Endothelial cell of umbilical vein (primary cell): Measurements from ENCODE around the gene ITIH4. TPM values are rescaled to one million over a fixed set of nuclear protein-coding genes. Genes with fewer than 3 reads are reported as not detected.

Source experiments
- BruUV-seq: library from RNA; stranded (reverse); fragments of 400-500 nt; replicated peaks from 2 replicates; lab custom pipeline; 2021; lab: Mats Ljungman, UMichigan
- CTCF ChIA-PET: fragments of 300-600, 350-600 bp; sonication (Branson Sonifier 250); formaldehyde crosslinking; loops from one replicate; lab custom pipeline; 2021; ENCODE audit warnings: antibody characterized with exemption, inconsistent platforms; lab: Charles Lee
- POLR2A ChIA-PET: fragments of 300-600, 350-600 bp; sonication (Branson Sonifier 250); formaldehyde crosslinking; loops from one replicate; lab custom pipeline; 2021; ENCODE audit warnings: antibody characterized with exemption, inconsistent platforms; lab: Charles Lee
- DNase-seq: peaks from one replicate; pipeline ENCODE4 v3.0.0-alpha.2; 2011; ENCODE audit warnings: low read depth, low spot score
- FAIRE-seq: peaks from 2 replicates; lab custom pipeline; 2011; peaks lifted over from hg19 to GRCh38; lab: Jason Lieb, UNC
- H2AFZ ChIP-seq: 2 replicates; pipeline ENCODE4 v1.6.0; 2012; ENCODE audit warnings: low read depth, low read length, control low read depth, inconsistent platforms
- H3K27ac ChIP-seq: 2 replicates; pipeline ENCODE4 v1.5.1; 2011; ENCODE audit warnings: low read depth, mild to moderate bottlenecking, control low read depth, low read length, moderate library complexity; ENCODE audit not compliant: insufficient read depth
- H3K27me3 ChIP-seq, 2 experiments: 2 replicates each; pipeline versions ENCODE4 v1.6.0 to v1.6.1; 2011; ENCODE audit warnings: low read length in 2 of 2, mixed read lengths in 1 of 2; ENCODE audit not compliant: control insufficient read depth in 2 of 2, insufficient read depth in 2 of 2
- H3K36me3 ChIP-seq, 2 experiments: 2 replicates in 1 of 2; 3 replicates in 1 of 2; pipeline ENCODE4 v1.5.1; 2011; ENCODE audit warnings: low read length in 2 of 2, mild to moderate bottlenecking in 1 of 2, moderate library complexity in 1 of 2; ENCODE audit not compliant: control insufficient read depth in 2 of 2, insufficient read depth in 2 of 2; ENCODE audit errors: extremely low read depth in 1 of 2
- H3K4me1 ChIP-seq: 3 replicates; pipeline ENCODE4 v1.5.1; 2011; ENCODE audit warnings: mild to moderate bottlenecking, low read length; ENCODE audit not compliant: control insufficient read depth, insufficient read depth; ENCODE audit errors: extremely low read depth
- H3K4me2 ChIP-seq: 2 replicates; pipeline ENCODE4 v1.6.1; 2011; ENCODE audit warnings: low read length, control low read depth, mixed read lengths; ENCODE audit not compliant: insufficient read depth
- H3K4me3 ChIP-seq, 3 experiments: fragments of 200-600 bp in 1 of 3; sonication (generic), shearing (Covaris generic) in 1 of 3; replicated peaks in 1 of 3; 2 replicates each; pipeline ENCODE4 v1.5.1; 2011 to 2016; ENCODE audit warnings: control low read depth in 3 of 3, low read length in 3 of 3, mild to moderate bottlenecking in 2 of 3, inconsistent platforms in 1 of 3, low read depth in 1 of 3, moderate library complexity in 1 of 3; ENCODE audit not compliant: insufficient read depth in 1 of 3
- H3K79me2 ChIP-seq: 2 replicates; pipeline ENCODE4 v1.6.0; 2012; ENCODE audit warnings: low read length, inconsistent platforms; ENCODE audit not compliant: control insufficient read depth, insufficient read depth
- H3K9ac ChIP-seq: replicated peaks from 2 replicates; pipeline ENCODE3; 2011; ENCODE audit warnings: low read length, control low read depth; ENCODE audit not compliant: insufficient read depth; ENCODE audit errors: extremely low read depth
- H3K9me1 ChIP-seq: replicated peaks from 3 replicates; pipeline ENCODE4 v1.6.0; 2011; ENCODE audit warnings: mild to moderate bottlenecking, low read length; ENCODE audit not compliant: control insufficient read depth, insufficient read depth; ENCODE audit errors: extremely low read depth
- H3K9me3 ChIP-seq: replicated peaks from 2 replicates; pipeline ENCODE4 v1.5.1; 2012; ENCODE audit warnings: low read length, inconsistent platforms; ENCODE audit not compliant: control insufficient read depth, insufficient read depth
- H4K20me1 ChIP-seq: replicated peaks from 2 replicates; pipeline ENCODE3; 2011; ENCODE audit warnings: mild to moderate bottlenecking, low read length; ENCODE audit not compliant: control insufficient read depth, insufficient read depth; ENCODE audit errors: extremely low read depth
- CTCF ChIP-seq, 2 donors: IDR thresholded peaks; 1 replicate in 1 of 2; 2 replicates in 1 of 2; pipeline ENCODE4 v1.5.1; 2011; ENCODE audit warnings: low read length in 2 of 2, mild to moderate bottlenecking in 2 of 2, moderate library complexity in 2 of 2, control low read depth in 1 of 2, inconsistent platforms in 1 of 2, low read depth in 1 of 2; ENCODE audit not compliant: insufficient read depth in 1 of 2; ENCODE audit errors: extremely low read depth in 1 of 2
- EZH2 ChIP-seq: IDR thresholded peaks from 2 replicates; pipeline ENCODE4 v1.6.1; 2012; ENCODE audit warnings: borderline replicate concordance, low read depth, mild to moderate bottlenecking, moderate library complexity, low read length, inconsistent platforms; ENCODE audit not compliant: severe bottlenecking
- FOS ChIP-seq: IDR thresholded peaks from 2 replicates; pipeline ENCODE4 v1.6.1; 2011; ENCODE audit warnings: mild to moderate bottlenecking, low read length, moderate library complexity, borderline replicate concordance; ENCODE audit not compliant: insufficient read depth
- GATA2 ChIP-seq: IDR thresholded peaks from 2 replicates; pipeline ENCODE4 v1.7.0; 2011; ENCODE audit warnings: low read depth, mild to moderate bottlenecking, moderate library complexity, mixed read lengths, low read length; ENCODE audit not compliant: insufficient read length, insufficient read depth
- JUN ChIP-seq: IDR thresholded peaks from 2 replicates; pipeline ENCODE4 v1.6.1; 2011; ENCODE audit warnings: borderline replicate concordance, low read depth; ENCODE audit not compliant: insufficient read length, insufficient read depth
- MAX ChIP-seq: IDR thresholded peaks from 2 replicates; pipeline ENCODE4 v1.6.1; 2011; ENCODE audit not compliant: insufficient read depth, insufficient read length
- MYC ChIP-seq: IDR thresholded peaks from one replicate; pipeline ENCODE4 v1.6.1; 2011; ENCODE audit warnings: mild to moderate bottlenecking, low read depth, low read length
- POLR2A ChIP-seq: IDR thresholded peaks from 2 replicates; pipeline ENCODE4 v1.6.1; 2012; ENCODE audit warnings: low read depth, mild to moderate bottlenecking, control low read depth, low read length
- POLR2AphosphoS5 ChIP-seq: IDR thresholded peaks from 2 replicates; pipeline ENCODE4 v1.6.1; 2012; ENCODE audit warnings: low read depth, mild to moderate bottlenecking, control low read depth, low read length, moderate library complexity; ENCODE audit not compliant: insufficient read depth
- dilution Hi-C: fragments of 300-500 bp; cut with MboI; formaldehyde crosslinking; loops from one replicate; pipeline ENCODE4 v1.15.0; 2019; ENCODE audit warnings: low sequenced_read_pairs; ENCODE audit not compliant: extremely low pct_ligation_motif_present
- intact Hi-C: fragments of 100-400 bp; cut with micrococcal nuclease; formaldehyde crosslinking; loops from one replicate; pipeline ENCODE4 v1.10.0; 2022
- polyA plus RNA-seq, 4 experiments: library from polyadenylated mRNA; depleted of rRNA in 3 of 4; stranded (reverse) in 3 of 4; unstranded in 1 of 4; fragments of >200 nt; gene quantifications; 2 replicates each; pipeline versions ENCODE4 v1.2.1 to v1.2.3, GENCODE V29; 2011 to 2012; ENCODE audit warnings: missing spikeins in 1 of 4
- total RNA-seq: library from RNA; stranded (reverse); gene quantifications from 2 replicates; pipeline ENCODE4 v1.2.3, GENCODE V29; 2021

ITIH4 gene
- total and polyA plus RNA-seq, 2 donors (not counting 3 experiments of a cell fraction or from before 2014, with no cell fraction given) = 0.17 to 2.4 TPM

GRCh38 chr3:52871761-52872160 lies 41.3 kb upstream of the ITIH4 start:
- Histone ChIP-seq H3K9me3 (no peaks in the 10 kb centered on the region), H3K79me2 (no peaks in the 10 kb centered on the region), H3K27ac (no peak overlapping the region), H3K9ac (no peak overlapping the region), H2AFZ (no peak overlapping the region), H4K20me1 (no peaks in the 10 kb centered on the region), H3K36me3 (no peaks in the 10 kb centered on the region), H3K9me1 (no peaks in the 10 kb centered on the region), H3K4me1 (no peaks in the 10 kb centered on the region), H3K4me3 (no peak overlapping the region), H3K27me3 (no peaks in the 10 kb centered on the region), H3K4me2 (no peak overlapping the region)
- TF ChIP-seq POLR2AphosphoS5 (no peak), MYC (no peak), EZH2 (no peak), GATA2 (no peak), POLR2A (no peak), CTCF (IDR thresholded peaks at IDR 0.05; ENCODE audit: extremely low read depth in 1 of 2, insufficient read depth in 1 of 2, low read depth in 1 of 2, low read length in 2 of 2) (no peak), MAX (no peak), FOS (no peak), JUN (no peak)
- ChIA-PET CTCF (no interaction called here), POLR2A (no interaction called here)
- dilution Hi-C loops (no loop called here), intact Hi-C loops (no loop called here)
- BruUV-seq = no TSS peak
- DNase-seq (no peak), FAIRE-seq (no peak)
